Trophoblast cell (in vitro differentiated cells and primary cell): ENCODE measurements around the gene SLC1A7.

ENCODE experiments used
- DNase-seq, 2 donors: peaks; one replicate each; pipeline ENCODE4 v3.0.0-alpha.2; 2016
- H2AFZ ChIP-seq: 2 replicates; pipeline ENCODE4 v1.6.1; 2013; ENCODE audit warnings: low read length, moderate library complexity, mild to moderate bottlenecking; ENCODE audit not compliant: insufficient read depth, poor library complexity
- H2AK5ac ChIP-seq: 2 replicates; pipeline ENCODE4 v1.6.1; 2013; ENCODE audit warnings: mild to moderate bottlenecking, low read length
- H2BK120ac ChIP-seq: 2 replicates; pipeline ENCODE4 v1.6.1; 2013; ENCODE audit warnings: low read length, mild to moderate bottlenecking, moderate library complexity; ENCODE audit not compliant: insufficient read depth, poor library complexity
- H2BK12ac ChIP-seq: 2 replicates; pipeline ENCODE4 v1.6.1; 2013; ENCODE audit warnings: mild to moderate bottlenecking, low read length, moderate library complexity
- H2BK5ac ChIP-seq: 2 replicates; pipeline ENCODE4 v1.6.1; 2013; ENCODE audit warnings: low read length, low read depth, moderate library complexity, mild to moderate bottlenecking; ENCODE audit not compliant: poor library complexity
- H3K14ac ChIP-seq: 2 replicates; pipeline ENCODE4 v1.6.1; 2013; ENCODE audit warnings: mild to moderate bottlenecking, low read length
- H3K18ac ChIP-seq: 2 replicates; pipeline ENCODE4 v1.6.1; 2013; ENCODE audit warnings: mild to moderate bottlenecking, low read length
- H3K23ac ChIP-seq: 2 replicates; pipeline ENCODE4 v1.6.1; 2013; ENCODE audit warnings: low read length
- H3K27ac ChIP-seq: 2 replicates; pipeline ENCODE4 v1.5.1; 2013; ENCODE audit warnings: low read depth, mild to moderate bottlenecking, inconsistent platforms, low read length, moderate library complexity
- H3K27me3 ChIP-seq: 2 replicates; pipeline ENCODE4 v1.6.1; 2013; ENCODE audit warnings: inconsistent platforms, mild to moderate bottlenecking, low read length, moderate library complexity; ENCODE audit not compliant: insufficient read depth
- H3K36me3 ChIP-seq, 2 experiments: 1 replicate in 1 of 2; 2 replicates in 1 of 2; pipeline ENCODE4 v1.6.1; 2013; ENCODE audit warnings: low read length in 2 of 2, mild to moderate bottlenecking in 2 of 2, moderate library complexity in 1 of 2; ENCODE audit not compliant: insufficient read depth in 2 of 2, control insufficient read depth in 1 of 2
- H3K4ac ChIP-seq: 2 replicates; pipeline ENCODE4 v1.6.1; 2013; ENCODE audit warnings: low read depth, mild to moderate bottlenecking, low read length, moderate library complexity
- H3K4me1 ChIP-seq, 2 experiments: 1 replicate in 1 of 2; 2 replicates in 1 of 2; pipeline ENCODE4 v1.6.1; 2013; ENCODE audit warnings: low read length in 2 of 2, mild to moderate bottlenecking in 2 of 2, moderate library complexity in 1 of 2; ENCODE audit not compliant: insufficient read depth in 2 of 2, control insufficient read depth in 1 of 2
- H3K4me2 ChIP-seq: 2 replicates; pipeline ENCODE4 v1.6.1; 2013; ENCODE audit warnings: inconsistent platforms, mild to moderate bottlenecking, low read length, moderate library complexity
- H3K4me3 ChIP-seq: 2 replicates; pipeline ENCODE4 v1.5.1; 2013; ENCODE audit warnings: mild to moderate bottlenecking, low read depth, low read length, inconsistent platforms
- H3K79me1 ChIP-seq: one replicate; pipeline ENCODE4 v1.6.1; 2013; ENCODE audit warnings: low read length
- H3K79me2 ChIP-seq: 2 replicates; pipeline ENCODE4 v1.6.1; 2013; ENCODE audit warnings: low read length, mild to moderate bottlenecking; ENCODE audit not compliant: control insufficient read depth, insufficient read depth, poor library complexity
- H3K9ac ChIP-seq: 2 replicates; pipeline ENCODE4 v1.6.1; 2013; ENCODE audit warnings: mild to moderate bottlenecking, low read length
- H3K9me3 ChIP-seq: 2 replicates; pipeline ENCODE4 v1.6.1; 2013; ENCODE audit warnings: low read depth, mild to moderate bottlenecking, control low read depth, inconsistent platforms, low read length; ENCODE audit not compliant: insufficient read depth
- H4K12ac ChIP-seq: 2 replicates; pipeline ENCODE4 v1.6.1; 2013; ENCODE audit warnings: low read depth, mild to moderate bottlenecking, low read length, moderate library complexity
- H4K8ac ChIP-seq: 2 replicates; pipeline ENCODE4 v1.6.1; 2013; ENCODE audit warnings: low read depth, mild to moderate bottlenecking, low read length, moderate library complexity
- H4K91ac ChIP-seq: one replicate; pipeline ENCODE4 v1.6.1; 2013; ENCODE audit warnings: low read depth, mild to moderate bottlenecking, low read length, moderate library complexity
- WGBS: extraction: QIAGEN DNeasy Blood & Tissue Kit; methylation state at CpG from one replicate; pipeline ENCODE4 v1.1.7; 2013; ENCODE audit warnings: missing lambda C conversion rate; ENCODE audit not compliant: insufficient read length, insufficient coverage; ENCODE audit errors: extremely low coverage; 5-methylcytosine and 5-hydroxymethylcytosine counted together

The SLC1A7 gene

DNA sequence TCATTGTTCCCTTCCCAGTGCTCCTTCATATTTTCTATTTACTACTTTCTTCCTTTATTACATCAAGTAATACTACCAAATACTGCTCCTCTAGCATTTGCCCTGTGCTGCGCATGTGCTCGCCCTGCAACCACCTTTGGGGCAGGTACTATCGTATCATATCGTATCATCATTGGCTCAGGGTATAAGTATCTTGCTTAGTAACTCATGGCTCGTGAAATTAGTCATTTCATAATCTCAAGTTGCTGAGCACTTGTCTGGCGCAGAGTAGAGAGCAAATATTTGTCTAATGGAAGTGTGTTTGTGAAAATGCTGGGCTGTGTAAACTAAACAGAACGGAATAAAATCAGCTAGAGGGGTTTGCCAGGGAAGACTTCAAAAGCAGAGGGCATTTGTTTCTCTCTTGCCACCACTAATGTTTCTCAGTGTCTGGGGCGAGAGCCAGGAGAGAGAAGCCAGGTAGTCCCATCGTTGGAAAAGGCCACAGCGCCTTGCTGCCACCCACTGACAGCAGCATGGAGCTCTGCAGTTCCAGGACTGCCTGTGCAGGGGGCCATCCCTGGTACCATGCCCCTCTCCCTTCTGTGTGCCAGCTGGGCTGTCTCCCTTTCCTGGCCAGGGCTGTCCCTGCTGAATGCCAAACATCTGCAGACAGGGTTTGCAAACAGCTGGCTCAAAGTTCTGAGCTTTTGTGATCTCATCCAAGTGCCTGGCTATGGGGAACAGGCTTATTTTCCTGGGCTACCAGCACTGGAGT is 34.2 kb upstream of the SLC1A7 start:
- WGBS = no CpG with 5 or more reads among the region's 10 CpGs
- H4K12ac ChIP-seq = no peak overlapping the region
- no peaks in the 10 kb centered on the region for H3K79me2 ChIP-seq
- H3K79me1 ChIP-seq = no peaks in the 10 kb centered on the region
- H2BK12ac ChIP-seq = no peak overlapping the region
- peak overlapping the region; percentile 47 for H2AFZ ChIP-seq
- no peak overlapping the region for H3K9ac ChIP-seq
- no peak overlapping the region for H3K4me2 ChIP-seq
- peak; percentile 13 to 60 for DNase-seq
- no peak overlapping the region for H3K4ac ChIP-seq
- H3K27me3 ChIP-seq = no peaks in the 10 kb centered on the region
- no peak overlapping the region for H4K8ac ChIP-seq
- no peak overlapping the region for H2BK5ac ChIP-seq
- no peak overlapping the region for H3K4me3 ChIP-seq
- H3K27ac ChIP-seq = no peak overlapping the region
- no peak overlapping the region for H3K14ac ChIP-seq
- no peak overlapping the region for H2AK5ac ChIP-seq
- no peaks in the 10 kb centered on the region for H3K36me3 ChIP-seq
- H3K18ac ChIP-seq = no peak overlapping the region
- no peaks in the 10 kb centered on the region for H3K4me1 ChIP-seq
- H4K91ac ChIP-seq = no peak overlapping the region
- H2BK120ac ChIP-seq = no peak overlapping the region
- H3K23ac ChIP-seq = no peak overlapping the region
- no peaks in the 10 kb centered on the region for H3K9me3 ChIP-seq

DNA sequence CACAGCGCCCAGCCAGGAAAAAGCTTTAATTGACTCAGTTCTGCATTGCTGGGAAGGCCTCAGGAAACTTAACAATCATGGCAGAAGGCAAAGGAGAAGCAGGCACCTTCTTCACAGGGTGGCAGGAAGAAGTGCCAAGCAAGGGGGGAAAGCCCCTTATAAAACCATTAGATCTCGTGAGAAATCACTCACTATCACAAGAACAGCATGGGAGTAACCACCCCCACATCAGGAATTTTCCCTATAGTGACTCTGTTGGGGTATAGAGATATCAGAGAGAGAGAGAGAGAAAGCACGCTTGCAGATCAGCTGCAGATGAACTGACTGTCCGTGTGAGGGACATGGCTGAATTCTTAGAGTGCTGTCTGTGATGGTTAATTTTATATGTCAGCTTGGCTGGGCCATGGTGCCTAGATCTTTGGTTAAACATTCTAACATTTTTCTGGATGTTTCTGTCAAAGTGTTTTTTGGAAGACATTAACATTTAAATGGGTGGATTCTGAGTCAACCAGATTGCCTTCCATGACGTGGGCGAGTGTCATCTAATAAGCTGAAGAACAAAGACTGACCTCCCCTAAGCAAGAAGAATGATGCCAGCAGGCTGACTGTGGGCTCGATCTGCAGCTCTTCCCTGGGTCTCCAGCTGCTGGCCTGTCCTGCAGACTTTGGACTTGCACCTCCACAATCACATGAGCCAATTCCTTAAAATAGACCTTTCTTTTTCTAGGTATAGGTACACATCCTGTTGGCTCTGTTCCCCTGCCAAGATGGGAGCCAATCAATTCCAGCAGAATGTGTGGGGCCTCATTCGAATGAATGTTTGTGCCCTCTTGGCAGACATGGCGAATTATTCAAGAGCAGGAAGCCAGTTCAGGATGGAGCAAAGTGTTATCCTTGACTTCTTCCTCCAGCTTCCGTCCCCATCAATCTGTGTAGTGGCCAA is 32.8 kb upstream of the SLC1A7 start:
- Histone ChIP-seq H3K27ac (no peak overlapping the region), H3K4me1 (no peaks in the 10 kb centered on the region), H2AK5ac (no peak overlapping the region), H4K8ac (no peak overlapping the region), H3K4me3 (no peak overlapping the region), H3K27me3 (no peaks in the 10 kb centered on the region), H3K79me1 (no peaks in the 10 kb centered on the region), H3K14ac (no peak overlapping the region), H3K36me3 (no peaks in the 10 kb centered on the region), H2AFZ (no peak overlapping the region), H3K18ac (no peak overlapping the region), H2BK12ac (no peak overlapping the region), H3K9ac (no peak overlapping the region), H3K23ac (no peak overlapping the region), H4K91ac (no peak overlapping the region), H2BK5ac (no peak overlapping the region), H3K4me2 (no peak overlapping the region), H3K79me2 (no peaks in the 10 kb centered on the region), H4K12ac (no peak overlapping the region), H3K9me3 (no peaks in the 10 kb centered on the region), H3K4ac (no peak overlapping the region), H2BK120ac (no peak overlapping the region)
- no peak for DNase-seq
- WGBS = no CpG with 5 or more reads among the region's 10 CpGs

DNA sequence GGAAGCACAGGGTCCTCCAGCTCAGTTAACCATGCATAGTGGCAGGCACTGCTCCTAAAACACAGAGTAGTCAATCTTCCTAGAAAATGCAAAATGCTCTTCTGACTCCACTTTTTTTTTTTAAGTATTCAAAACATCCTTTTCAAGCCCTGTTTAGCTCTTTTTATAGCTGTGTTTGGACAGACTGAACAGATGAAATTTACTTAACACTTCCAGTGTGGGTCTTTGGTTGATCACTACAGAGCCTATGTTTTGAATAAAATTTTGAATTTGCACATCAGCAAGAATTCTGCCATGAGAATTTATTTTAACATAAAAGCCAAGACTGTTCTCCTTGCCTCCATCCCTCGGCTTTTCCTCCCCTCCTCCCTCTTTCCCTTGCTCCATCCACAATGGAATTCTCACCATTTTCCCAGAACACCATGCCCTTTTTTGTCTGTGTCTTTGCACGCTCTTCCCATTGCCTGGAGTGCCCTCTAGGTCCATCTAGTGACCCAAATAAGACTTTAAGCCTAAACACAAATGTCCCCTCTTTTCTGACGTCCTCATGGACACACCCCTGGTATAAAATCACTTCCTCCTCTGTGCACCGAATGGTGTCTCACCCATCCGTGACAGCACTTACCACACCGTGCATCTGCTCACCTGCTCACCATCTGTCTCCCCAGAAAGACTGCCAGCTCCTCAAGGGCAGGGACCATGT is 30.1 kb upstream of the SLC1A7 start:
- Histone ChIP-seq H3K27ac (no peak overlapping the region), H3K14ac (no peak overlapping the region), H3K4me3 (no peak overlapping the region), H3K79me2 (no peaks in the 10 kb centered on the region), H2AK5ac (no peak overlapping the region), H3K36me3 (no peaks in the 10 kb centered on the region), H3K4me1 (no peaks in the 10 kb centered on the region), H3K18ac (no peak overlapping the region), H3K9me3 (no peaks in the 10 kb centered on the region), H2BK5ac (no peak overlapping the region), H3K9ac (no peak overlapping the region), H2AFZ (no peak overlapping the region), H3K27me3 (no peaks in the 10 kb centered on the region), H4K8ac (no peak overlapping the region), H2BK12ac (no peak overlapping the region), H2BK120ac (no peak overlapping the region), H3K23ac (no peak overlapping the region), H4K12ac (no peak overlapping the region), H4K91ac (no peak overlapping the region), H3K4ac (no peak overlapping the region), H3K79me1 (no peaks in the 10 kb centered on the region), H3K4me2 (no peak overlapping the region)
- no peak for DNase-seq
- no CpG with 5 or more reads among the region's 6 CpGs for WGBS

DNA sequence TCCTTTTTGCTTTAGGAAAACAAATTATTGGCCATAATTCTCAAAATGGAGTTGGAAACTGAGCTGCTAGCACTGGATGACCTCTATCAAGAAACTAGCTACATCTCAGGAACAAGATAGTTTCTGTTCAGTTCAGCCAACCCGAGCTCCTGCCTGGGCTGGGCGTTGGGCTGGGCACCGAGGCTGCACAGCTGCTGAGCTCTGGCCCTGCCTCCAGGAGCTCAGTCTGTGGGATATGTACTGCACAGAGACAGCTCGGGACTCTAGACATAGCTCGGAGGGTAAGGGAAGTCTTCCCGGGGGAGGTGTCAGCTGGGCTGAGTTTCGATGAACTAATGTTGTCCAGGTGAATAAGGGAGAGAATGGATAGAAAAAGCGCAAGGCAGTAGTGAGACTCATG is 24.5 kb upstream of the SLC1A7 start:
- no peak overlapping the region for H2AK5ac ChIP-seq
- H3K4ac ChIP-seq = no peak overlapping the region
- H3K27ac ChIP-seq = no peak overlapping the region
- peaks cover 1% of the 10 kb centered on the region for H3K79me1 ChIP-seq
- no peaks in the 10 kb centered on the region for H3K36me3 ChIP-seq
- no peak overlapping the region for H3K9ac ChIP-seq
- H3K9me3 ChIP-seq = no peaks in the 10 kb centered on the region
- no peak overlapping the region for H3K4me3 ChIP-seq
- H3K23ac ChIP-seq = no peak overlapping the region
- H3K4me2 ChIP-seq = no peak overlapping the region
- WGBS = no CpG with 5 or more reads among the region's 8 CpGs
- no peak overlapping the region for H2BK120ac ChIP-seq
- no peak overlapping the region for H2BK12ac ChIP-seq
- no peak overlapping the region for H4K91ac ChIP-seq
- no peak overlapping the region for H4K12ac ChIP-seq
- no peaks in the 10 kb centered on the region for H3K79me2 ChIP-seq
- no peak overlapping the region for H3K18ac ChIP-seq
- no peak for DNase-seq
- H2AFZ ChIP-seq = no peak overlapping the region
- H2BK5ac ChIP-seq = no peak overlapping the region
- no peaks in the 10 kb centered on the region for H3K27me3 ChIP-seq
- no peak overlapping the region for H3K14ac ChIP-seq
- H4K8ac ChIP-seq = no peak overlapping the region
- H3K4me1 ChIP-seq = peaks cover 0 to 2% of the 10 kb centered on the region in 2 experiments
